Fibroblast of peridontal ligament (primary cell): Measurements from ENCODE around the gene CHAMP1.
A peak's percentile ranks its signal among the peaks of the same experiment; 100 is the strongest.
"Not testable (repeated sequence)": the region's sequence is repeated elsewhere in the genome, so short reads cannot be mapped to it uniquely, and the experiment has no call there.

Experiments used
- DNase-seq: peaks from one replicate; pipeline ENCODE4 v3.0.0-alpha.2; 2010; ENCODE audit errors: extremely low read depth

The CHAMP1 gene

DNA sequence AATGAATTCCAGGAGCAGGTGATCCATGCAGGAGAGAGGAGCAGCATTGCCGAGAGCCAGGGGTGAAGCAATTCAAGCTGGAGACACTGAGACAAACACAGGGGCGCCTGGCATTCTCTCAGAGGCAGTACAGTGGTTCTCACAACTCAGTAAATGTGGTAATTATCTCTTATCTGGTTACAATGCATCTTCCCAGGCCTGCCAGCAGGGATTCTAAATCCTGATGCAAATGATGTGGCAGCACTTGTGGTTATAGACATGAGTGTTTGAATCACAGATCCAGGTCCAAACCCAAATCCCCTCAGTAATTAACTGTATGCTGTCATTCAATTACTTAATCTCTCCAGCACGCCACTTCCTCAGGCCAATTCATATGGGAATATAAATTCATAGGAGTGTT, 19.6 kb downstream of the CHAMP1 start:
- DNase-seq = peak; percentile 44

DNA sequence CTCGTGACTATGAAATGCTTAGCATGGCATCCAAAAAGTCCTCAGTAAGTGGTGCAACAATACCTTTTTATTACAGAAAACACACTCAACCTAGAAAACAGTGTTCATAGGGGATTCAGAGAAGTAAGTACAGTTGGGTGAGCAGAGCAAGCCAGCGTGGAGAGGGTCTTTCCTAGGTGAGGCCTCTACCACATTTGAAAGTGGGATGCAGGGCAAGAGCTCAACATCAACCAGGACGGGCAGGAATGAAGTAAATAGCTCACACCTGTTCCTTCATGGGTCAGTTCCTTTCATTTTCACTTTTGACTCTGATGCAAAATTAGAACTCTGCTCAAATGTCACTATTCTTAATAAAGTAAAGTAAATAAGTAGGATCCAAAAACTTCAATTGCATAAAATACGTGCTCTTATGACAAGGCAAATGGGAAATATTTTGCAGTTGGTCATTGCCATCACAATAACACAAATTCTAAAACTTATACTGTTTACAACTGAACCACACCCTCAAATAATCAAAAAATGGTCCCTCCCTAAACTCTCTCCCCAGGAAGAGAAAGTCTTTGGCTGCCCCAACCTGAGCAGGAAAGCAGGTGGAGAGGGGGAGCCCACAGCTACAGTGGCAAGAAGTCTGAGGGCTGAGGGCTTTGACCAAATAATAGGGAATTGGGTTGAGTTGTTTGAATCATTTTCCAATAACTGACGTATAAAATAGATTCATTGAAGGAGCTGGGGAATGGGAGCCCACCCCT, 20.2 kb downstream of the CHAMP1 start:
- DNase-seq = no peak

DNA sequence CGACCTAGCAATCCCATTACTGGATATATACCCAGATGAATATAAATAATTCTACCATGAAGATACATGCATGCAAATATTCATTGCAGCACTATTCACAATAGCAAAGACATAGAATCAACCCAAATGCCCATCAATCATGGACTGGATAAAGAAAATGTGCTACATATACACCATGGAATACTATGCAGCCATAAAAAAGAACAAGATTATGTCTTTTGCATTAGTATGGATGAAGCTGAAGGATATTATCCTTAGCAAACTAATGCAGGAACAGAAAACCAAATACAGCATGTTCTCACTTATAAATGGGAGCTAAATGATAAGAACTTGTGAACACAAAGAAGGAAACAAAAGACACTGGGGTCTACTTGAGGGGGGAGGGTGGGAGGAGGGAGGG, 22.2 kb downstream of the CHAMP1 start:
- DNase-seq = not testable (repeated sequence)

DNA sequence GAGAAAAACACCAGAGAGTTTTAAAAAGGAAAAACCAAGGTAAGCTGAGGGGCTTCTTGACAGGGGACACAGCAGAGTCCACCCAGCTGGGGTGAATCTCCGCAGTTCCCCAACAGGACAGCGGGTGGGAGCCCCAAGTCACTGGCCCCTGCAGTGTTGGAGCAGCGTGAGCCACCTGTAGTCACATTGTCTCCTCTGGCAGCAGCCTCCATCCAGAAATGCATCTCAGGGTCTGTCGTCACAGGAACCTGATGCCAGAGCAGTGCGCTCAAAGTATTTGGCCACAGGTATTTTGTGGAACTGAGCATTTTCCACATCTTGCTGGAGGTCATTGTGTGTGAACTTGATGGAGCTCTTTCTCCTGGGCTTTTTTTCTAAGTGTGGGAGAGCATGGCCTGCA, 24.7 kb downstream of the CHAMP1 start:
- no peak for DNase-seq

DNA sequence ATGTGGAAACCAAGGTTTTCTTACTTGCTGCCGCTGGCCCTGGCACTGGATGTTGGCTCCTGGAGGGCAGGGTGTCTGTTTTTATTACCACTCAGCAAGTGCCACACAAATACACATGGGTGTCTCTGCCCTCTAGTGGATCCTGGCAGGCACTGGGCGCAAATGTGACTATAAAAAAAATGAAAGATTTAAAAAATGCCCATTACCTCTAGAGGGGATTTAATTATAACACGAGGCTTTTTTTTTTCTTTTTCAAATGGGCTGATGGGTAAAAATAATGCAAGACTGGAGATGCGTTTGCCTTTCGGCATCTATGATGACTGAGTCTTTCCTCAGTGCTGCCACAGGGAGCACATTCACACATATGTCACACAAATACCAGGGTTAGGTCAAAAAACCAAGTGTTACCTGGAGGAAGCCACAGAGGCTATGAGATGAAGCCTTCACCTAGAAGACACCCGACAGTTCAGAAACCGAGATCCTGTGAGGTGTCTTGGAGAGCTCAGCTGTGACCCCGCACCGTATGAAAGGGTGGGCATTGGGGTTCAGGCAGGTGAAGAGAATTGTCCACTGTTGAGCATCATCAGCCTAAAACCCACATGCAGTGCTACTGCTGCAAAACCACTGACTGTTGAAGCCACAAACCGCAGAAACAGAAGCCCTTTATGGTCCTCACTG, 25.7 kb downstream of the CHAMP1 start:
- DNase-seq = peak; percentile 56

GRCh38 chr13:114341003-114341777, 26.9 kb downstream of the CHAMP1 start:
- DNase-seq = no peak

GRCh38 chr13:114347256-114347655, 33.0 kb downstream of the CHAMP1 start:
- not testable (repeated sequence) for DNase-seq

GRCh38 chr13:114352763-114353162, 38.5 kb downstream of the CHAMP1 start:
- not testable (repeated sequence) for DNase-seq

GRCh38 chr13:114353382-114353781, 39.1 kb downstream of the CHAMP1 start:
- not testable (repeated sequence) for DNase-seq
